Activated T-cell treated with anti-CD3 and anti-CD28 coated beads, Interleukin-2, amount 50 U/mL, for 1 hour (primary cell): Measurements from ENCODE around the gene PLS3.

ENCODE experiments used
- DNase-seq: peaks from one replicate; pipeline ENCODE4 v3.0.0-alpha.2; 2020

The PLS3 gene

GRCh38 chrX:115696939-115697338 lies 136.0 kb downstream of the PLS3 start:
- DNase-seq, result no peak

GRCh38 chrX:115697806-115698205 lies 136.8 kb downstream of the PLS3 start:
- DNase-seq, result no peak
